ENCODE measurements around the gene MEI1. TPM values are rescaled to one million over a fixed set of nuclear protein-coding genes. Genes with fewer than 3 reads are reported as not detected.

Gene MEI1
- total and polyA plus RNA-seq, 9 of the 15 experiments (the other 6 are each of a cell fraction or from before 2014, with no cell fraction given): 0.08 to 0.68 (median 0.18) TPM; not detected in 2

- Histone ChIP-seq H3K79me2 (ENCODE audit: control insufficient read depth, insufficient read depth, low read length) (no peaks in the 10 kb centered on the region), H3K4me1 (replicated peaks in 1 of 2; ENCODE audit: control insufficient read depth in 2 of 2, insufficient read depth in 2 of 2, low read length in 2 of 2) (peaks cover 5 to 7% of the 10 kb centered on the region in 2 experiments; a peak in 3 of 5 replicates), H3K9me3 (replicated peaks; ENCODE audit: control insufficient read depth, insufficient read depth, low read depth, low read length) (no peaks in the 10 kb centered on the region), H3K9me1 (ENCODE audit: control insufficient read depth, insufficient read depth, low read length) (no peaks in the 10 kb centered on the region), H3K27ac (ENCODE audit: extremely low read depth, low read depth, low read length) (peak overlapping the region; percentile 59; the same call in 2 of the 3 replicates), H3K27me3 (ENCODE audit: control insufficient read depth in 2 of 2, insufficient read depth in 2 of 2, low read length in 2 of 2) (no peaks in the 10 kb centered on the region), H4K20me1 (replicated peaks; ENCODE audit: control insufficient read depth, insufficient read depth, low read length) (no peaks in the 10 kb centered on the region), H3K4me2 (ENCODE audit: insufficient read depth, low read length) (peak overlapping the region; percentile 19), H3K9ac (ENCODE audit: insufficient read depth in 1 of 2, low read depth in 2 of 2, low read length in 2 of 2) (no peak overlapping the region), H2AFZ (ENCODE audit: low read depth, low read length) (peak overlapping the region; percentile 75), H3K4me3 (no peak overlapping the region), H3K36me3 (ENCODE audit: control insufficient read depth, insufficient read depth, low read length) (no peaks in the 10 kb centered on the region)
- ChIA-PET POLR2A (interaction anchor here (0.6 to 1.2 kb wide), 5 partner anchors 10 to 150 kb away, joined by 3 read pairs; no protein-coding TSS in a partner anchor), CTCF (ENCODE audit: low intra/inter-chr PET ratio) (interaction anchor here (0.8 kb wide), 1 partner anchor 68 kb away, joined by 3 read pairs; no protein-coding TSS in a partner anchor)
- peak; percentile 98 for ATAC-seq
- WGBS (ENCODE audit: insufficient coverage, low coverage, missing lambda C conversion rate): 17% methylated on average over 7 of the region's 9 CpGs
- no TSS peak for BruUV-seq (replicated peaks)
- in situ Hi-C loops (cut with MboI): no loop called here
- intact Hi-C loops (cut with micrococcal nuclease): no loop called here
- FAIRE-seq: peak; percentile 96
- peak; percentile 52 to 78 (median 64) for DNase-seq (ENCODE audit: extremely low read depth in 1 of 4, low spot score in 3 of 4)
- TF ChIP-seq LEF1 (IDR thresholded peaks at IDR 0.05) (0 out of 2 replicates have a peak, but pooled peaks have one; percentile 34), NRF1 (conservative IDR thresholded peaks at IDR 0.05 in 1 of 2, IDR thresholded peaks at IDR 0.05 in 1 of 2) (peak; percentile 12 to 20; a peak in 1 of 4 replicates), MNT (conservative IDR thresholded peaks at IDR 0.05) (0 out of 4 replicates have a peak, but pooled peaks of 1 of the 2 experiments have one; percentile 32), JUND (IDR thresholded peaks at IDR 0.05; ENCODE audit: borderline replicate concordance, low read depth, low read length) (peak; percentile 93), JUND (tag; IDR thresholded peaks at IDR 0.05; ENCODE audit: borderline replicate concordance, low read depth, low read length) (peak; percentile 86; the same call in 2 of the 3 replicates), TEAD1 (CRISPR knock-in tag; IDR thresholded peaks at IDR 0.05) (peak in 1 of 2 experiments; percentile 59; a peak in 1 of 4 replicates), ZNF592 (IDR thresholded peaks at IDR 0.05) (peak; percentile 74), GTF2F1 (IDR thresholded peaks at IDR 0.05; ENCODE audit: low read depth, low read length) (no peak), ZBTB34 (CRISPR knock-in tag; IDR thresholded peaks at IDR 0.05) (no peak), BHLHE40 (IDR thresholded peaks at IDR 0.05; ENCODE audit: low read length) (peak; percentile 54; the same call in 1 of the 2 replicates)
- TF ChIP-seq, protein P1, sequence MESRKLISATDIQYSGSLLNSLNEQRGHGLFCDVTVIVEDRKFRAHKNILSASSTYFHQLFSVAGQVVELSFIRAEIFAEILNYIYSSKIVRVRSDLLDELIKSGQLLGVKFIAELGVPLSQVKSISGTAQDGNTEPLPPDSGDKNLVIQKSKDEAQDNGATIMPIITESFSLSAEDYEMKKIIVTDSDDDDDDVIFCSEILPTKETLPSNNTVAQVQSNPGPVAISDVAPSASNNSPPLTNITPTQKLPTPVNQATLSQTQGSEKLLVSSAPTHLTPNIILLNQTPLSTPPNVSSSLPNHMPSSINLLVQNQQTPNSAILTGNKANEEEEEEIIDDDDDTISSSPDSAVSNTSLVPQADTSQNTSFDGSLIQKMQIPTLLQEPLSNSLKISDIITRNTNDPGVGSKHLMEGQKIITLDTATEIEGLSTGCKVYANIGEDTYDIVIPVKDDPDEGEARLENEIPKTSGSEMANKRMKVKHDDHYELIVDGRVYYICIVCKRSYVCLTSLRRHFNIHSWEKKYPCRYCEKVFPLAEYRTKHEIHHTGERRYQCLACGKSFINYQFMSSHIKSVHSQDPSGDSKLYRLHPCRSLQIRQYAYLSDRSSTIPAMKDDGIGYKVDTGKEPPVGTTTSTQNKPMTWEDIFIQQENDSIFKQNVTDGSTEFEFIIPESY (CRISPR knock-in tag; IDR thresholded peaks at IDR 0.05): no peak
Measured at GRCh38 chr22:41725510-41726110, 26.3 kb downstream of the MEI1 start.

All from K562 (cell line).